ENCODE results near the gene PLBD1.
A peak's percentile ranks its signal among the peaks of the same experiment; 100 is the strongest.

The PLBD1 gene

DNA sequence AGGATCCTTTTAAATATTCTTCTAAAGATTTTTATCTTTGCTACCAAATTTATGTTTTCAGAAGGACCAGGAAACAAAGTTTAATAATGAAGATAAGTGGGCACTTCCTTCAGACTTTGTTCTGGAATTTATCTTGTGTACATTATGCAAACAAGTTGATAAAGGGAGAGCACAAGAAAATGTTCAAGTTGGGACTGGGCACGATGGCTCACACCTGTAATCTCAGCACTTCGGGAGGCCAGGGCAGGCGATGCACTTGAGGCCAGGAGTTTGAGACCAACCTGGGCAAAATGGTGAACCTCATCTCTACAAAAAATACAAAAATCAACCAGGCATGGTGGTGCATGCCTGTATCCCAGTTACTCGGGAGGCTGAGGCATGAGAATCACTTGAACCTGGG lies 4.6 kb downstream of the PLBD1 start:
- H3K9ac ChIP-seq (ENCODE audit: low read length), result no peak overlapping the region
- H3K36me3 ChIP-seq (ENCODE audit: control insufficient read depth, insufficient read depth, low read length, severe bottlenecking), result no peaks in the 10 kb centered on the region
- no peak overlapping the region for H3K4me3 ChIP-seq (ENCODE audit: low read length)
- H3K27me3 ChIP-seq (replicated peaks; ENCODE audit: control insufficient read depth, insufficient read depth, low read length), result no peaks in the 10 kb centered on the region
- DNase-seq (ENCODE audit: low read depth), result no peak
- peaks cover 12% of the 10 kb centered on the region for H3K4me1 ChIP-seq (ENCODE audit: control insufficient read depth, insufficient read depth, low read length)
- H3K9me3 ChIP-seq (ENCODE audit: control insufficient read depth, low read length), result no peaks in the 10 kb centered on the region

DNA sequence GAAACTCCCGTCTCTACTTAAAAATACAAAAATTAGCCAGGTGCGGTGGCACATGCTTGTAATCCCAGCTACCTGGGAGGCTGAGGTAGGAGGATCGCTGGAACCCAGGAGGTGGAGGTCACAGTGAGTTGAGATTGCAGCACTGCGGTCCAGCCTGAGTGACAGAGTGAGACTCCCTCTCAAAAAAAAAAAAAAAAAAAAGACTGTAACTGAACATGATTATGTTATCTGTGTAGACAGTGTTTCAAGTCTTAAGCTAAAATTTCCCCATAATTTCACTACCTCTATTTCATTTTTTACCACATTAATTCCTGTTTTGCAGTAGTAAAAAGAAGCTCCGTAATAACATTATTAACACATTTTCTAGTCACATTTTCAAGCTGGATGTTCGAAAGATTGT lies 5.4 kb downstream of the PLBD1 start:
- no peak for DNase-seq (ENCODE audit: low read depth)
- no peak overlapping the region for H3K9ac ChIP-seq (ENCODE audit: low read length)
- no peaks in the 10 kb centered on the region for H3K36me3 ChIP-seq (ENCODE audit: control insufficient read depth, insufficient read depth, low read length, severe bottlenecking)

DNA sequence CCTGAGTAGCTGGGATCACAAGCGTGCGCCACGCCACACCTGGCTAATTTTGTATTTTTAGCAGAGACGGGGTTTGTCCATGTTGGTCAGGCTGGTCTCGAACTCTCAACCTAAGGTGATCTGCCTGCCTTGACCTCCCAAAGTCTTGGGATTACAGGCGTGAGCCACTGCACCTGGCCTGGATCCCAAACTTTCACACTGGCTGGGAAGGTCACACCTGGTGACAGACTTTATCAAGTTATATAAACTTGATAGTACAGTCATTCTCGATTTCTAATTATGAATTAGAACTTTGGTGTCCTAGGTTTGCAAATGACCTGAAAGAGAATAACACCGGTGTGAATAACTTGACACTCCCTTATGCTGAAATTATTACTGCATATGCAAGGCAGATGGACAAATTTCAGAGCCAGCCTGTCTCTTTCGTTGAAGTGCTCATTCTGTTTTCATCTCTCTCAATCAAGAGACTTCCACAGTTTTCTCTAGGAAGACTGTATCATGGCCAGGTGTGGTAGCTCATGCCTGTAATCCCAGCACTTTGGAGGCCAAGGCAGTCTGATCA lies 5.9 kb downstream of the PLBD1 start:
- H3K9ac ChIP-seq (ENCODE audit: low read length), result no peak overlapping the region
- no peaks in the 10 kb centered on the region for H3K27me3 ChIP-seq (replicated peaks; ENCODE audit: control insufficient read depth, insufficient read depth, low read length)
- no peaks in the 10 kb centered on the region for H3K36me3 ChIP-seq (ENCODE audit: control insufficient read depth, insufficient read depth, low read length, severe bottlenecking)
- H3K4me1 ChIP-seq (ENCODE audit: control insufficient read depth, insufficient read depth, low read length), result peaks cover 3% of the 10 kb centered on the region
- H3K4me3 ChIP-seq (ENCODE audit: low read length), result no peak overlapping the region
- no peaks in the 10 kb centered on the region for H3K9me3 ChIP-seq (ENCODE audit: control insufficient read depth, low read length)
- no peak for DNase-seq (ENCODE audit: low read depth)

More for the DNA sequence above, 5.4 kb downstream of the PLBD1 start:
- no peaks in the 10 kb centered on the region for H3K27me3 ChIP-seq (replicated peaks; ENCODE audit: control insufficient read depth, insufficient read depth, low read length)
- H3K9me3 ChIP-seq (ENCODE audit: control insufficient read depth, low read length), result no peaks in the 10 kb centered on the region
- H3K4me1 ChIP-seq (ENCODE audit: control insufficient read depth, insufficient read depth, low read length), result peaks cover 7% of the 10 kb centered on the region
- H3K4me3 ChIP-seq (ENCODE audit: low read length), result no peak overlapping the region

- no peak overlapping the region for H3K9ac ChIP-seq (ENCODE audit: low read length)
- H3K4me1 ChIP-seq (ENCODE audit: control insufficient read depth, insufficient read depth, low read length), result peaks cover 3% of the 10 kb centered on the region
- no peaks in the 10 kb centered on the region for H3K9me3 ChIP-seq (ENCODE audit: control insufficient read depth, low read length)
- no peak overlapping the region for H3K4me3 ChIP-seq (ENCODE audit: low read length)
- H3K36me3 ChIP-seq (ENCODE audit: control insufficient read depth, insufficient read depth, low read length, severe bottlenecking), result no peaks in the 10 kb centered on the region
- DNase-seq (ENCODE audit: low read depth), result no peak
- H3K27me3 ChIP-seq (replicated peaks; ENCODE audit: control insufficient read depth, insufficient read depth, low read length), result no peaks in the 10 kb centered on the region
Observed at GRCh38 chr12:14560904-14561574, 6.6 kb downstream of the PLBD1 start.

GRCh38 chr12:14558473-14558959 lies 9.2 kb downstream of the PLBD1 start:
- H3K27me3 ChIP-seq (replicated peaks; ENCODE audit: control insufficient read depth, insufficient read depth, low read length), result no peaks in the 10 kb centered on the region
- no peaks in the 10 kb centered on the region for H3K36me3 ChIP-seq (ENCODE audit: control insufficient read depth, insufficient read depth, low read length, severe bottlenecking)
- DNase-seq (ENCODE audit: low read depth), result no peak
- peaks cover 10% of the 10 kb centered on the region for H3K4me1 ChIP-seq (ENCODE audit: control insufficient read depth, insufficient read depth, low read length)
- no peak overlapping the region for H3K9ac ChIP-seq (ENCODE audit: low read length)
- H3K4me3 ChIP-seq (ENCODE audit: low read length), result no peak overlapping the region
- no peaks in the 10 kb centered on the region for H3K9me3 ChIP-seq (ENCODE audit: control insufficient read depth, low read length)

DNA sequence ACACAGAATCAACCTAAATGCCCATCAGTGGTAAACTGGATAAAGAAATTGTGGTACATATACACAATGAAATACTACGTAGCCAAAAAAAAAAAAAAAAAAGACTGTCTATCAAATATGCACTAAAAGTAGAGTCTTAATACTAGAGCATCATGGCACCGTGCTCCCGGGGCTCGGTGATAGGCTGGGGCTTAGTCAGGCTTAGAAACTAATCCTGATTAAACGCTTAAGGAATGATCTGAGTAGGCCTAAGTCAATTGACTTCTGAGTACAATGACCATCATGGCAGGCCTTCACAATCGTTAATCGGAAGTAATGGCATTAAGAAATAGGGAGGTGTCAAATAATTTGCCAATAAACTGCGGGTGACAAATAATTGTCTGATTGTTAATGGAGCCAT lies 9.7 kb downstream of the PLBD1 start:
- Histone ChIP-seq H3K4me1 (ENCODE audit: control insufficient read depth, insufficient read depth, low read length) (peaks cover 10% of the 10 kb centered on the region), H3K9me3 (ENCODE audit: control insufficient read depth, low read length) (no peaks in the 10 kb centered on the region), H3K36me3 (ENCODE audit: control insufficient read depth, insufficient read depth, low read length, severe bottlenecking) (no peaks in the 10 kb centered on the region), H3K4me3 (ENCODE audit: low read length) (no peak overlapping the region), H3K27me3 (replicated peaks; ENCODE audit: control insufficient read depth, insufficient read depth, low read length) (no peaks in the 10 kb centered on the region), H3K9ac (ENCODE audit: low read length) (no peak overlapping the region)
- no peak for DNase-seq (ENCODE audit: low read depth)

GRCh38 chr12:14554281-14555007 lies 13.2 kb downstream of the PLBD1 start:
- peak overlapping the region; percentile 34 for H3K9ac ChIP-seq (ENCODE audit: low read length)
- H3K4me1 ChIP-seq (ENCODE audit: control insufficient read depth, insufficient read depth, low read length), result peaks cover 10% of the 10 kb centered on the region
- DNase-seq (ENCODE audit: low read depth), result no peak
- no peaks in the 10 kb centered on the region for H3K36me3 ChIP-seq (ENCODE audit: control insufficient read depth, insufficient read depth, low read length, severe bottlenecking)
- no peaks in the 10 kb centered on the region for H3K27me3 ChIP-seq (replicated peaks; ENCODE audit: control insufficient read depth, insufficient read depth, low read length)
- no peaks in the 10 kb centered on the region for H3K9me3 ChIP-seq (ENCODE audit: control insufficient read depth, low read length)
- peak overlapping the region; percentile 16 for H3K4me3 ChIP-seq (ENCODE audit: low read length)

- no peak for DNase-seq (ENCODE audit: low read depth)
- H3K4me3 ChIP-seq (ENCODE audit: low read length), result no peak overlapping the region
- no peaks in the 10 kb centered on the region for H3K9me3 ChIP-seq (ENCODE audit: control insufficient read depth, low read length)
- peaks cover 2% of the 10 kb centered on the region for H3K4me1 ChIP-seq (ENCODE audit: control insufficient read depth, insufficient read depth, low read length)
- no peaks in the 10 kb centered on the region for H3K36me3 ChIP-seq (ENCODE audit: control insufficient read depth, insufficient read depth, low read length, severe bottlenecking)
- no peaks in the 10 kb centered on the region for H3K27me3 ChIP-seq (replicated peaks; ENCODE audit: control insufficient read depth, insufficient read depth, low read length)
- H3K9ac ChIP-seq (ENCODE audit: low read length), result no peak overlapping the region
Observed at GRCh38 chr12:14548609-14549008, 19.1 kb downstream of the PLBD1 start.

- no peak overlapping the region for H3K9ac ChIP-seq (ENCODE audit: low read length)
- no peaks in the 10 kb centered on the region for H3K27me3 ChIP-seq (replicated peaks; ENCODE audit: control insufficient read depth, insufficient read depth, low read length)
- no peaks in the 10 kb centered on the region for H3K9me3 ChIP-seq (ENCODE audit: control insufficient read depth, low read length)
- no peak overlapping the region for H3K4me3 ChIP-seq (ENCODE audit: low read length)
- DNase-seq (ENCODE audit: low read depth), result no peak
- H3K4me1 ChIP-seq (ENCODE audit: control insufficient read depth, insufficient read depth, low read length), result no peaks in the 10 kb centered on the region
- no peaks in the 10 kb centered on the region for H3K36me3 ChIP-seq (ENCODE audit: control insufficient read depth, insufficient read depth, low read length, severe bottlenecking)
Observed at GRCh38 chr12:14547571-14547970, 20.1 kb downstream of the PLBD1 start.

DNA sequence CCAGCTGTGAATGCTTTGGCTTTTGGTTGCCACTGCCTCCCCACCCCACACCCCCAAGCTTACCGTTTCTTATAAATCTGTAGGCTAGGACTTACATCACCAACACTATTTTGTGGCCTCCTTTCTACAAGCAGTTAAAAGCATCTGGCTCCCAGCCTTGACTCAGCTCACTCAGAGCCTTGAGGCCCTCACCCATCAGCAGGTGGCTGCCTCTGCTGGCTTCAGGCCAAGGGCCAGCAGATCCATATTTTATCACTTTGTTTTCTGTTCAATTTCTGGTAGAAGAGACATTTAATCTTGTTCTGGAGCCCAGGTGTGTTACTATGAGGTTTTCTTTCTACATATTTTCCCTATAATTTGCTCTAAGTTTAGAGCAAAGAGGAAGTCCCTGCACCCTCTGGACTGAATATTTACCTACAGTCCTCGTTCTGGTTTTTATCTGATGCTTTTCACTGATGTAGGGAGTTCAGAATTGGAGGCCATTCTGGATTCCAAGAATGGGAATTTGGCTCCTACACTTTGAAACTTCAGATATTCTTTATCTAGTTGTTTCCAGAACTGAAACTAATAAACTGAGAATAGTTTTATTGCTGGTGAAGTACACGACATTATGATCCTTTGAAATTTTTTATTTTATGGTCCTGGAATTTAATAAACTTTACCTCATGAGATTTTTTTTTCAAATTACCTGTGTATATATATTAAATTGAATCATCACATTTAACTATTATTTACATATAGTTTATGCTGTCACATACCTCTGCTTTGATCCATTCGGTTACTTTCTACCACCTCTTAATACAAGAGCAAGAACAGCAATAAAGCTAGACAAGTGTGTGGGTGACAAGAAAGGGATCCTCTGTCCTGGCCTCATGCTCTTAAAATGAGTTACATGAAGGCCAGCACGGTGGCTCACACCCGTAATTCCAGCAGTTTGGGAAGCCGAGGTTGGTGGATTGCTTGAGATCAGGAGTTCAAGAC lies 22.2 kb downstream of the PLBD1 start:
- H3K36me3 ChIP-seq (ENCODE audit: control insufficient read depth, insufficient read depth, low read length, severe bottlenecking), result no peaks in the 10 kb centered on the region
- DNase-seq (ENCODE audit: low read depth), result no peak
- no peak overlapping the region for H3K4me3 ChIP-seq (ENCODE audit: low read length)
- no peaks in the 10 kb centered on the region for H3K4me1 ChIP-seq (ENCODE audit: control insufficient read depth, insufficient read depth, low read length)
- no peaks in the 10 kb centered on the region for H3K27me3 ChIP-seq (replicated peaks; ENCODE audit: control insufficient read depth, insufficient read depth, low read length)
- no peak overlapping the region for H3K9ac ChIP-seq (ENCODE audit: low read length)
- no peaks in the 10 kb centered on the region for H3K9me3 ChIP-seq (ENCODE audit: control insufficient read depth, low read length)
